NOMO-1 treated with dmso at 0.1 percent for 144 hours (cell line): ENCODE data around the gene TMEM181.
"Not testable (repeated sequence)": the region's sequence is repeated elsewhere in the genome, so short reads cannot be mapped to it uniquely, and the experiment has no call there.

Experiments used
- DNase-seq: peaks from one replicate; lab custom pipeline; 2025; ENCODE audit not compliant: unreplicated experiment; lab: John Stamatoyannopoulos, UW

The TMEM181 gene

DNA sequence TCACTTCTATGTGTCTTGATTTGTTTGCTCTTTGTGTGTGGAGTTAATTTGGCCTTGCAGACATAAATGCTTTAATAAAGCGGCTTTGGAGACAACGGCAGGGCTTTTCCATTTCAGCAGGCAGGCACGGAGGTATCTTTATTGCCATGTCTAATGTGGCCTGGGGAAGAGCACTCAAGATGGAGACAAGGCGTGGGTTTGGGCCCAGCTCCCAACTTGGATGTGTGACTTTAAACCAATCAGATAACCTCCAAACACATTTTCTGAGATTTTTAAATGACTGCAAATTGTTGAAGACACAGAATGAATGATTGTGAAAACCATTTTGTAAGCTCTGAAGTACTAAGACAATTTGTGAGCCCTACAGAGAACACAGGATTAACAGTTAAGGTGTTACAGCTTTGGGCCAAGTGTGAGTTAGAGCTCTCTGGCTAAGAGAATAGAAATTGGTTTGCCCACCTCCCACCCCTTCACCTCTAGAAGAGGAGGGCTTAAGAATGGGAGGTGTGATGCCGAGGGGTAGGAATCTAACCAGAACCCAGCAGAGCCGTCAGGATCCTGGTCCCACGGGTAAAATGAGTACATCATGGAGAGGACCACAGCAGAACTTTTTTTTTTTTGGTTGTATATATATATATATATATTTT is 75.7 kb downstream of the TMEM181 start:
- DNase-seq, result no peak

DNA sequence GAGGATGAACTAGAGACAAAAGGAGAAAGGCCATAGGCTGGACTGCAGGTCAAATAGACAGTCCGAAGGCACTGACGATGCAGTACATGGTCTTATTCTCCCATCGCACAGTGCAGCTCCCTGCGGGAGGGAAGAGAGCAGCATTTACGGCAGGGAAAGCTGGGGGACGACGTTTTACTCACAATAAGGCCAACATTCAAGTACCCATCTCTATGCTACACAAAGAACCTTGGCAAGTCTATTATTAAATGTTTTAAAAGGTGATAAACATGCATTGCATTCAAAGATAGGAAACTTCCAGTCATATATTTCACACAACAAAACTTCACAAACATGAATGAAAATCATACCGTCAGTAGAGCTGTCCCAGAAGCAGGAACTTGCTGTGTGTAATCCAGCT is 76.9 kb downstream of the TMEM181 start:
- DNase-seq, result no peak

DNA sequence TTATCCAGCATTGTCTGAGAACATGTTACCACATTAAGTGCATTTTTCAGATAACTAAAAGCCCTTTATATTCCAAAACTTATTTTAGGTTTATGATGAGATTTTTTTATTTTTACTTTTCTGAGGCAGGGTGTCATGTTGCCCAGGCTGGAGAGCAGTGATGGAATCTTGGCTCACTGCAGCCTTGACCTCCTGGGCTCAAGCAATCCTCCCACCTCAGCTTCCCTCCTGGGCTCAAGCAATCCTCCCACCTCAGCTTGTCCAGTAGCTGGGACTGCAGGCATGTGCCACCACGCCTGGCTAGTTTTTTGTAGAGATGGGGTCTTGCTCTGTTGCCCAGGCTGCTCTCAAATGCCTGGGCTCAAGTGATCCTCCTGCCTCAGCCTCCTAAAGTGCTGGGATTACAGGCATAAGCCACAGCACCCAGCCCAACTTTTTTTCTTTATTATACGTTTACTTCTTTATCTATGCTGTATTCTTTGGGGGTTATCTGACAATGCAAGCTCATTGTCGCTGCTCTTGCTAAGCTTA is 78.5 kb downstream of the TMEM181 start:
- DNase-seq, result no peak

DNA sequence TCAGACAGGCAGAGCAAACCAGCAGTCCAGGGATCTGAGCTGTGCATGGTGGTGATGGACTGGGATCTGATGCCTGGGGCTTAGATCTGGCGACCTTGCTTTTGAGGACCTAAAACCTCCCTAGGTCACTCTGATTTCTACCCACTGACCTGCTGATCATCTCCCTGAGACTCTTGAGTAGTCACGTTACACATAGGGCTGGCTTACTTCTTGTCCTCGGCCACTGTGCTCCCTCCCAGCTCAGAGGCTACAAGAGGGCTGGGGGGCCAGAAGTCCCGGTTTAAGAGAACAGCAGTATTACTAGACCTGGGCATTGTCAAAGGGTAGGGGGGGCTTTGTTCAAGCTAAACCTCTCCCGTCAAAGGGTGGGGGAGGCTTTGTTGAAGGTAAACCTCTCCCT is 79.2 kb downstream of the TMEM181 start:
- DNase-seq, result no peak

DNA sequence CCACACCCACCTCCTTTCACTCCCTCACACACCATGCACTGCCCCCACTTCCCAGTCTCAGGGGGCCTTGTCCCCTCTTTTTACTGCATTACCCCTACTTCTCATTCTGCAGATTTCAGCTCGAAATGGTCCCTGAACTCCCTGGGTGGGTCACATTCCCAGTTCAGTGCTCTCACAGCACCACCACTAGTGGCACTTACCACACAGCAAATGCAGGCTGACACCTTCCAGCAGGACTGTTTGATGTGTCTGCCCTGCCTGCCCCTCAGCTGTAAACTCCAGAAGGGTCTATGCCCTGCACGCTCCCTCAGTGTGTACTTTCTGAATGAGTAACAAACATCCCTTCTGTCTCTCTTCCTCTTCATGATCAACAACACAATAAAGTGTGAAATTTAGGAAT is 80.6 kb downstream of the TMEM181 start:
- DNase-seq, result no peak

DNA sequence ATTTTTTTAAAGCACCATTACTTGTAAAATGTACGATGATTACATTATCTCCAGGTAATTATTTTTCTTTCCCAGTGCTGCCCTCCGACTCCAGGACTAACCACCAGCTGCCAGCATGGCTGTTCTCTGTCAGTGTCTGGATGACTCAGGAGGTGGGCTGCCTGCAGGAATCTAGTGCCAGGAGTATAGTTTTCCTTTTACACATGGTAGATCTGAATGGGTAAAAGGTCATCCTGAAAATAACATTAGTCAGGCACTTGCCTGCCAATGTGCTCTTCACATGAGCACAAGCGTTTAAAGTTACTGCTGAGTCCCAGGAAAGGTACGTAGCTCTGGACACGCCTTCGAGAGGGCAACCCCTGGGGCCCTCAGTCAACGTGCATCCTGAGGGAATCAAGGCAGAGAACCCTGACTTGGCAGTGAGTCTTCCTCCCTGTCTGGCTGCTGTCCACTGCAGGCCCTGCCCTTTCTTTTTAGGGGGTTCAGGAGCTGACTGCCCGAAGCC is 82.3 kb downstream of the TMEM181 start:
- DNase-seq, result no peak

DNA sequence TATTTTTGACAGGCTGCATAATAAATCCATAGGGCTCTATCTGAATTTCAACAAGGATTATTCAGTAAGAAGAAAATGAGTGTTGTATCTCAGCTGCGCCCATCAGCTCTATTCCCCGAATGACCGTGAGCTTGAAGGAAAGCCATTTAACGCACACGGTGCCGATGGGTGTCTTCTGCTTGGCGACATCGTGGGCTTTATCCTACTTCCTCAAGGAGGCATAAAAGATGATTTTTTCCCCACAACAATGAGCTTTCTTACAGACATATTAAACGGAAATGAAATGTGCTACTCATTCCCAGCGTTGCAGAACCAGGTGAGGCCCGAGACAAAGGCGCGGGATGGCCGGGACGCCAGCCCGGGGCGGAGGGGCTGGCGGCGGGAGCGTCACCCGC is 83.9 kb downstream of the TMEM181 start:
- DNase-seq, result no peak

DNA sequence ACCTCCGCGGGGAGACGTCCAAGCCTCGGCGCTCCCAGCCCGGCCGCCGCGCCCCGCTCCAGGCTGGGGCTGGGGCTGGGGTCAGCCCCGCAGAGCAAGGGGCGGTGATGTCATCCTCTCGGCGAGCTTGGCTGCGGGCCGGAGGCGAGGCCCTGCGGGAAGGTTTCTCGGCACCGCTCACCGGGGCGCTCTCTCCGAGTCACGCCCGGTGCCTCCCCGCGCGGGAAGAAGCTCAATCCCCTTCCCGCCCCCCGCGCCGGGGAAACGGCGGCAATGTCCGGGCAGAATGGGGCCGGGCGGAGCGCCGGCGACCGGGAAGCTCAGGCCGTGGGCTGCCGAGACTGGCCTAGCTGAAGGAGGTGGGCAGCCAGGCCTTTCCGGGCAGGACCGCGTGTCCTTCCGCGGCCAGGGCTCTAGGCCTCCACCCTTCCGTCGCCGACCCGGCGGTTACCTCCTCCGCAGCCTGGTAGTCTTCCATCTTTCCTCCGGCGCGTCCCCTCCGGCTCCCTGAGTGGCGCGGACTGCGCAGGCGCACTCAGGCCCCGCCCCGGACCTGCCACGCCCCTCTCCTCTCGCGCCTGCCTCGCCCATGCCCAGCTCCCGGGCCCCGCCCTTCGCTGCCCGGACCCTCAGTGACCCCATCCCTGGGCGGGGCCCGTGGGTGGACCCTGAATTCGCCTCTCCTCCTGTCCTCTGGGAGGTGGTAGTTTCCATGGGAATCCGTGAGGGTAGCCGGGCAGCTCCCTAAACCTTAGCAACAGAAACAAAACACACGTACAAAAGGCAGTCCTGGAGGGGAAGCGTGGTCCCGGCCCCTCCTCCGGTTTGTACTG is 84.6 kb downstream of the TMEM181 start, which contains the start of gene DYNLT1:
TSS of gene DYNLT1 (minus strand) at position 513 of the 833 bp plus-strand sequence. CDS start at position 478, 35 bp downstream.
- DNase-seq, result peak; percentile 75

DNA sequence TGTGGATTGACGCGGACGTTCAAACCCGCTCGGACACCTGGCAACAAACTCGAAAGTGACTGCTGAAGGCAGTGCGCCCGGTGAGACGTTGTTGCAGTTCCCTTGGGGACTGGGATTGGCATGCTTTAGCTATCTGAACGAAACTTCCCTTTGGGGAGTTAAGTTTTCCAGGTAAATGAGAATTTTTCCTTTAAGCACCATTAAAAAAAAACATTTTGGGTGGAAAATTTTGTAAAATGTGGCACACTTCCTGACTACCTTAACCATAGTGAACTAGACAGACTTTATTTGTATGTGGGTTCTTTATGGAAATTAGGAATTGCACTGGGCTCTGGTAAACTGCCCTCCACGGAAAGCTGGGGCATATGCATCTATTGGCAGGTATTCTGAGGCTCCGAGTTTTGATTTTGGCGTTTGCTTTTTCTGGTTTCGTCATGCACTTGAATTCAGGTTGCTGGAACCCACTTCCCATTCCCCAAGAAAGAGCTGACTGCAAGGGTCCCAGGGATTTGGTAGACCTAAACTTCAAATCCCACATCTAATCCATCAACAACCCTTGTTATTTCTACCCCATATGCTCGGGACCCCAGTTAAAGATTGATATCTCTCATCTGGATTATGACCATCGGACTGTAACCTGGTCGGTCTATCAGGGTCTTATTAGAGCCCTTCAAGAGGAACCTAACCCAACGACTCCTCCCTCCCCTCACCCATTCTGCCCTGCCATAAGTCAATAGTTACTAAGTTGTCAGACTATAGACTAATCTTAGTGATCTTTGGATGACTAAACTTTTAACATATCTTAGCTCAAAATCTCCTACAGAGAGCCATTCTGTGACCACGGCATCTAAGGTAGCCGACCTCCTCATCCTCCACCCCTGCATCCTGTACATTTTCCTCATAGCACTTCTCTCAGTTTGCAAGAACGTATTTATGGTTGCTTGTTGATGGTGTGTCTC is 85.5 kb downstream of the TMEM181 start:
- DNase-seq, result no peak

DNA sequence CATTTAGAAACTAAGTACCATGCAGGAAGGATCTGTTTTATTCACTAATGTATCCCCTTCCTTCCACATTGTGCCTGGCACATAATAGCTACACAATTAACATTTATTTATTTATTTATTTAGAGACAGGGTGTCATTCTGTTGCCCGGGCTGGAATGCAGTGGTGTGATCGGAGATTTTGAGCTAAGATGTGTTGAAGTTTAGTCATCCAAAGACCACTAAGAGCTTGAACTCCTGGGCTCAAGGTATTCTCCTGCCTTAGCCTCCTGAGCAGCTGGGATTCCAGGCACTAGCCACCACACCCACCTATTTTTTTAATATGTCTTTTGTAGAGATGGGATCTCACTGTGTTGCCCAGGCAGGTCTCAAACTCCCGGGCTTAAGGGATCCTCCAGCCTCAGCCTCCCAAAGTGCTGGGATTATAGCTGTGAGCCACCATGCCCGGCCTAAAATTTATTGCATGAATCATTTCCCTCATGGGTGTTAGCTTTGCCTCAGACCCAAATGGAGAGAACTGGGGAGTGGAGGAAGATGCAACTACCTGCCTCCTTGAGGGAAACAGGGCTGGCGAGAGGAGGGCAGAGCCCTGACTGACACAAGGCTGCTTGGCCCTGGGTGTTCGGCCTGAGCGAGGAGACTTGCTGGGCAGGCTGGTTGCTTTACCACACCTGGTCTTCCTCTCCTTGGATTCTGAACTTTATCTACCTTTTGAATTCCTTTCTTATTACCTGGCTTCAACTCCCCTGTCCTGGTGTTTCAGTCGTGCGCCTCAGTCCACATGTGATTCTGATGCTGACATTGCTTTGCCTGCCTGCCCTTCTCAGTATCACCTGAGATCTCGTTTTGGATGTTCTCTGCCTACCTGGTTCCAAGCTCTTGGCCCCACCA is 86.4 kb downstream of the TMEM181 start:
- DNase-seq, result no peak

DNA sequence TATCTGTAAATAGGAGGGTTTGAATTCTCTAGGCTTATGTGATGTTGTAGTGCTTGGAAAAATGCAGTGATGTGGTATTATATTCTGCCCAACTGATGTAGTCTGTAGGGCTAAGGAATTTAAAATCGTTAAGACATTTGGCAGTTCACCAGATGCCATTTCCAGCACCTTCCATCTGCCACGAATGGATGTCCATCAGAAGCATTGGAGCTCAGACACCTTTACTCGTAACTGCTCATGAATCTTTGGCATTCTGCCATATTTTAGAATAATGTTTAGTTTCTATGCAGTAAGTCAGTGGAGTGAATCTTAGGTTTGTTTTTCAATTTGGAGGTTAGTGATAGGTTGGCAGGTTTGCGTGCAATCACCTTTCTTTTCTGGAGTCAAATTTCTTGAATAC is 87.6 kb downstream of the TMEM181 start:
- DNase-seq, result no peak

DNA sequence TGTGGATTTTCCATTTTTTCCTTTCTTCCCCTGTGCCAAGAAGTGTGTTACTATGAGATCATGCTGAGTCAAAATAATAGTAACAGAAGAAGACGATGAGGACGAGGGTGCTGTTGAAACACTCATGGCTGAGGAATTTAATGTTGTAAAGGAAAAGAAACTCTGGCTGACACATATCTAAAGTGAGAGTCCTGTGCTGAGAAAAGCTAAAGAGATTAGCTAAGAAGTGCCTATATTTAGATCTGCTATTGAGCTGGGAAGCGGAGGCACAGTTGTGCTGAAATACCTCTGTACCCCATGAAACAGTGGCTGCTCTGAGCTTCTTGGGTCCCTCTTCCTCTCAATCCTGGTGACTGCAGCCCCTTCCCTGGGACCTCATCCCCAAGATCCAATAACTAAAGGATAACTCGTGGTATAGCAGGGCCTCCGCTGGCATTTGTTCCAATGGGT is 88.8 kb downstream of the TMEM181 start:
- no peak for DNase-seq

DNA sequence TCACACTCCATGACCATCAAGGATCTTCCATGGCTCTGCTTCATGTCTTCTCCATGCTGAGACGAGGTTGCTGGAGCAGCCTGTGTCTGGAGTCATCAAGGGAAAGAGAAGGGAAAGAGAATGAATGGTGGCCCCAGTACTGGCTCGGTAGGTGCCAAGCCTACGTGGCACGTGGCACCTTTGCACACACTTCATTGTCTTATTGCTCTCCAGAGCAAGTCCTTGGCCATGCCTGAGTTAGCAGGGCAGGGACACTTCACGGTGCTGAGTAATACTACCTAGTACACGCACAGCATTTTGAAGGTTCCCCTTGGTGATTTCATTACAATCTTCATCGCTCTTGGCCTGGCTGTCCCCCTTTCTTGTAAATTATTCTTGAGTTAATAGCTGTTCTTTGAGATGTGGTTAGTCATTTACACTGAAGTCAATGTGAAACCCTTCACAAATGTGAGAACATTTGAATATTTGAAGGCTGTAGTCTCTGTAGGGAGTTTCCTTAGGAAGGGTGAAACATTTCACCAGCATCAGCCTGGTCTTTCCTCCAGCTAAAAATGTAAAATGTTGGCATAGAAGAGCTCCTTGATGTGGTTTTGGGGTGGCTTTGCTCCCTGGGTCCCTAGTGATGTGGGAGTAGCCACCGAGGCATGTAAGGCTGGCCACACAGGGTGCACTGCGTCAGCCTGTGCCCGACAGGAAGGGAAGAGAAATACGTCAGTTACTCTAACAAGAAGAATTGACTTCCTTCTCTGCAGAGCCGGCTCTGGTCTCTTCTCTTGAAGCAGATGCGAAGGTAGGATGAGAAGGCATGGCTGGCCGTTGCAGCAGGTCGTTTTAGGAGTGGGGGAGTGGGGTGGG is 89.6 kb downstream of the TMEM181 start, which contains the start of gene SYTL3:
TSS of gene SYTL3 (plus strand) at position 766 of the 855 bp plus-strand sequence. CDS start 13,215 bp downstream, outside the sequence.
- DNase-seq, result peak; percentile 30

DNA sequence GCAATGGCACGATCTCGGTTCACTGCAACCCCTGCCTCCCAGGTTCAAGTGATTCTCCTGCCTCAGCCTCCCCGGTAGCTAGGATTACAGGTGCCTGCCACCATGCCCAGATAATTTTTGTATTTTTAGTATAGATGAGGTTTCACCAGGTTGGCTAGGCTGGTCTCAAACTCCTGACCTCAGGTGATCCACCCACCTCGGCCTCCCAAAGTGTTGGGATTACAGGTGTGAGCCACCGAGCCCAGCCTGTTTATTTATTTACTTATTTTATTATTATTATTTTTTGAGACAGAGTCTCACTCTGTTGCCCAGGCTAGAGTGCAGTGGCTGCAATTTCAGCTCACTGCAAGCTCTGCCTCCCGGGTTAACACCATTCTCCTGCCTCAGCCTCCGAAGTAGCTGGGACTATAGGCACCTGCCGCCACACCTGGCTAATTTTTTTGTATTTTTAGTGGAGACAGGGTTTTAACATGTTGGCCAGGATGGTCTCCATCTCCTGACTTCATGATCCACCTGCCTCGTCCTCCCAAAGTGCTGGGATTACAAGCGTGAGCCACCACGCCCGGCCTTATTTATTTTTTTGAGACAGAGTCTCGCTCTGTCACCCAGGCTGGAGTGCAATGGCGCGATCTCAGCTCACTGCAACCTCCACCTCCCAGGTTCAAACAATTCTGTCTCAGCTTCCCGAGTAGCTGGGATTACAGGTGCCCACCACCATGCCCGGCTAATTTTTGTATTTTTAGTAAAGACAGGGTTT is 92.3 kb downstream of the TMEM181 start:
- not testable (repeated sequence) for DNase-seq

DNA sequence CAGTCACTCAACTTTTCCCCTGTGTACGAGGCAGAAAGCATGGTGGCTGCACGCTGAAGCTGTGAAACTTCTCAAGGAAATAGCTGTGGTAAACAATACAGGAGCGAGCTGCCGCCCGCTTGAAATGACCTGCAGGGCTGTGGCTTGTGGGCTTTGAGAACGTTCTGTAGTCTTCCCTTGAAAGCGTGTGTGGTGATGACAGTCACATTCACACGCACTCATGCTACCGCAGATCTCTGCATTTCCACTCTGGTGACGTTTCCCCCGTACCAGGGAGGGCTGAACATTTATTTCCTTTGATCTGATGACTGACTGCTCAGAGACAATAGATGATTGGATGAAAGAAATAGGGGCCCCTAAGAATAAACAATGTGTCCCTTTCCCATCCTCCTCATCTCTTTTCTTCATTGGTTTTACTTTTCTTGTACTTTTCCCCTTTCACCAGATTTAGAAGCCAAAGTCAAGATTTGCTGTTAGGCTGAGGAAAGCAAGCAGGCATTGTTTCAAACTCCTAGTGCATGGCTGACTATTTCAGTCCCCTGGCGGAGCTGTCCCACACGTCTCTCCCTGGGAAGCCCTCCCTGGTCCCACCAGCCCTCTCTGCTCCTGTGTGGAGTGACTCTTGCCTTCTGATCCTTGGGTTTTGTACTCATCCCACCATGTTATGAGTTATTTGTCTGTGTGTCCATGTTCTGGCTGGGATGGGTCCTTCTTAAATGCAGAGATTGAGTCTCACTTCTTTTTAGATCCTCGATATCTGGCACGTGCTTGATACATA is 93.9 kb downstream of the TMEM181 start:
- peak; percentile 51 for DNase-seq

DNA sequence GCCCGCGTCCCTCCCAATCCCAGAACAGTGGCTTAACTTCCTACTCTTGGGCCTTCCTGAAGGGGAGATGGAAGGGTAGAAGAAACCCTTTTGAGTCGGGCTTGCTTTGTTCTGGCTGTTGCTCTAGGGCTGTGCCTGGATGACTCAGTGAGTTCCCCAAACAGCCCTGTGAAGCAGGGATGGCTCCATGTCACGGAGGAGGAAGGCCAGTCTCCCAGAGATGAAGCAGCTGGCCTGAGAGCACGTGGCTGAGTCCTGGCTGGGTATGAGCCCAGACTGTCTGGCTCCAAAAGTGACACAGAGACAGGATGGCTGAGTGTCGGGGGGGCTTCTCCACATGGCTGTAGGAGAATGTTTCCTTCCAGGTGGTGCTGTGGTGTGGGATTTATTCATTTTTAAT is 94.6 kb downstream of the TMEM181 start:
- no peak for DNase-seq

DNA sequence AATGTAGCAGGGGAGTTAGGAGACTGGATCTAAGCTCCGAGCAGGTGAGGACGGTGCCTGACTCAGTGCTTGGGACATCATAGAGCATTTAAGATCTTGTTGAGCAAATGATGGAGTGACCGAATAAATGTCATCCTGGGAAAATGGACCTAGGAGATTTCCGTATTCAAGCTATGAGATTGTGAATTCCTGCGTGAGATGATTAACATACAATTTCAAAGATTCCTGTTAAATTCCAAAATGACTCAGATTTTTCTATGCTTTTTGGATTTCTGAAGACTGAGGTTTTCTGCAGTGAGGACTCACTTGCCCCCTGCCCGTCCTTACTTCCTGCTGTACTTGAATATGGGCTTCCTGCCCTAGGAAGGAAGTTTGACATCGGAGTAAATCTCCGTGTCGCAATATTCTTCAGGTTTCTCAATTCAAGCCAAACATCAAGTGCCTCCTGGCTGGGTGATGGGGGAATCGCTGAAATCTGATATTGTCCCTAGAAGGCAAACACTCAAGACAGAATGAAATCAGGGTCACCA is 95.1 kb downstream of the TMEM181 start:
- peak; percentile 25 for DNase-seq
